CD4-positive, alpha-beta T cell treated with Interleukin-17A for 1 hour (primary cell): Measurements from ENCODE around the gene COQ10B.
A peak's percentile ranks its signal among the peaks of the same experiment; 100 is the strongest.
"Not testable (repeated sequence)": the region's sequence is repeated elsewhere in the genome, so short reads cannot be mapped to it uniquely, and the experiment has no call there.

Experiments used
- DNase-seq: peaks from one replicate; pipeline ENCODE4 v3.0.0-alpha.2; 2020

COQ10B gene

GRCh38 chr2:197453123-197453913, at the start of gene COQ10B:
TSS of gene COQ10B (plus strand) at chr2:197453552. CDS start at chr2:197453561, 9 bp downstream.
- DNase-seq: peak; percentile 99

- DNase-seq: no peak
Observed at GRCh38 chr2:197405582-197405981, 47.8 kb upstream of the COQ10B start.

DNA sequence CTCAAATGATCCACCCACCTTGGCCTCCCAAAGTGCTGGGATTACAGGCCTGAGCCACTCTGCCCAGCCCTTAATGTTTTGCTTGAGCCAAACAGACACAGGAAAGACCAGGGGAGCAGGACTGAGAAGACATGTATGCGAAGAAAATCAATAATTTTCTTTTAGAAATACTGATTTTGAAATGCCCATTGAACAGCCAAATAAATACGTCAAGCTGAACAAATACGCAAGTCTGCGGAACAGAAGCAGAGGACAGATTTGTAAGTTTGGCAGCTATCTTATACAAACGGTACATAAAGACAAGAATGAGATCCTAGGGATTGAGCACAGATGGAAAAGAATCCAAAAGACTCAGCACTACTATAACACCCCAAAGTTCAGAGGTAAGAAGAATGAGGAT, 39.3 kb upstream of the COQ10B start:
- DNase-seq: no peak

GRCh38 chr2:197414515-197414914, 38.8 kb upstream of the COQ10B start:
- DNase-seq: no peak

- no peak for DNase-seq
Observed at GRCh38 chr2:197416268-197416667, 37.1 kb upstream of the COQ10B start.

- no peak for DNase-seq
Observed at GRCh38 chr2:197419438-197419837, 33.9 kb upstream of the COQ10B start.

- DNase-seq: no peak
Observed at GRCh38 chr2:197423307-197423706, 30.0 kb upstream of the COQ10B start.

GRCh38 chr2:197425550-197425949, 27.8 kb upstream of the COQ10B start:
- no peak for DNase-seq

GRCh38 chr2:197426723-197427603, 26.4 kb upstream of the COQ10B start:
- DNase-seq: no peak

GRCh38 chr2:197427986-197428385, 25.4 kb upstream of the COQ10B start:
- no peak for DNase-seq

DNA sequence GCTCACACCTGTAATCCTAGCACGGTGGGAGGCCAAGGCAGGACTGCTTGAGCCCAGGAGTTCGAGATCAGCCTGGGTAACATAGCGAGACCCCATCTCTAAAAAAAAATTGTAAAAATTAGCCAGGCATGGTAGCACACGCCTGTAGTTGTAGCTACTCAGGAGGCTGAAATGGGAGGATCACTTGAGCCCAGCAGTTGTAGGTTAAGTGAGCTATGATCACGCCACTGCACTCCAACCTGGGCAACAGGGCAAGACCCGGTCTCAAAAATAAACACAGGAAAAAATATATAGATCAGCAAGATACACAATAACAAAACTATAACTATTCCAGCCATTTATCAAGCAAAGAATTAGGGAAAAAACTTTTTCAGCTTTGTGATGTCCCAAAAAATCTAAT, 21.5 kb upstream of the COQ10B start:
- DNase-seq: no peak

DNA sequence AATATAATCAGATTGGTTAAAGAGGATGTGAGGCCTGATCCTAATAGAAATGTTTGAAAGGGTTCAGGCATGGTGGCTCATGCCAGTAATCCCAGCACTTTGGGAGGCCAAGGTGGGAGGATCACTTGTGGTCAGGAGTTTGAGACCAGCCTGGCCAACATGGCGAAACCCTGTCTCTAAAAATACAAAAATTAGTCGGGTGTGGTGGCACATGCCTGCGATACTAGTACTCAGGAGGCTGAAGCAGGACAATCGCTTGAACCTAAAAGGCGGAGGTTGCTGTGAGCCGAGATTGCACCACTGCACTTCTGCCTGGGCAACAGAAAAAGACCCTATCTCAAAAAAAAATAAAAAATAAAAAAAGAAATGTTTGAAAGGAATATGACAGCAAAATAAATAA, 20.8 kb upstream of the COQ10B start:
- not testable (repeated sequence) for DNase-seq

GRCh38 chr2:197433780-197434438, 19.4 kb upstream of the COQ10B start:
- no peak for DNase-seq

DNA sequence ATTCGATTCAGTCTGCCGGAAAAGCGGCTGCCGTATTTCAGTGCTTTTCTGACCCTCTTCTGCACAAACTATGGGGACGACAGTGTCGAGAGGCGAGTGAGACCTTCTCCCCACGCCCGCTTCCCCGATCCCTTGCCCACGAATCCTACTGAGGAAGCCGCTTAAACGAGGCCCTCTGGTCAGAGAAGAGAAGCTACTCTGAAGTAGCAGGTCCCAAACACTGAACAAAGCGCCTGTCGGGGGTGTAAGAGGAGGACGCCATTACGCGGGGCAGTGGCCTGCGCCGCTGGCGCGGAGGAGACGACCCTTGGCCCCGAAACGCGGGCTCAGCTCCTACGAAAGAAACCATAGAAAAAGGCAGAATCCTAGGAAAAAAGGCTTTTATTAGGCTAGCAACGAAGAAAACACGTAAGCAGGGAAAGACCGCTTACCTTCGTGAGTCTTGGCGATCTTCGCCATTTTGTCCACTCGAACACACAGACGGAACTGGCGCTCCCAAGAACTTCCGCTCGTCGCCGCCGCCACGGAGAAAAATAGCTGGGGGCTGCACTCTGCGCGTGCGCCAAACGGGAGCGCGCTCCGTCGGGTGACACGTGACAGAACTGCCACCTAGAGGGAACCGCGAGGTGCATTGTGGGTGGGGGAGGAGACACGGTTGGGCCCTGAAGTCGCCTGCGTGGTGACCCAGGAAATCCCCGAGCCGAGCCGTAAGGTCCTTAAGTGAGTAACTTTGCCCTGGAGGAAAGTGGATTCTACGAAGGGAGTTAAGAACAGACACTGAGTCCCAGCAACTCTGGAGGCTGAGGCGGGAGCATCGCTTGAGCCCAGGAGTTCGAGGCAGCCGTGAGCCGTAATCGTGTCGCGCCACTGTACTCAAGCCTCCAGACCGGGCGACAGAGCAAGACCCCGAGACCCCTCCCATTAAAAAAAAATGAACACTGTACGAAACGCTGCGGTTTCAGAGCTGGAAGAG, 18.5 kb upstream of the COQ10B start, which contains the start of gene SF3B1:
Gene SF3B1, minus strand, starts transcription at position 488 of the 973 bp plus-strand sequence. Its CDS starts 29 bp downstream, at position 459.
- peak; percentile 99 for DNase-seq

DNA sequence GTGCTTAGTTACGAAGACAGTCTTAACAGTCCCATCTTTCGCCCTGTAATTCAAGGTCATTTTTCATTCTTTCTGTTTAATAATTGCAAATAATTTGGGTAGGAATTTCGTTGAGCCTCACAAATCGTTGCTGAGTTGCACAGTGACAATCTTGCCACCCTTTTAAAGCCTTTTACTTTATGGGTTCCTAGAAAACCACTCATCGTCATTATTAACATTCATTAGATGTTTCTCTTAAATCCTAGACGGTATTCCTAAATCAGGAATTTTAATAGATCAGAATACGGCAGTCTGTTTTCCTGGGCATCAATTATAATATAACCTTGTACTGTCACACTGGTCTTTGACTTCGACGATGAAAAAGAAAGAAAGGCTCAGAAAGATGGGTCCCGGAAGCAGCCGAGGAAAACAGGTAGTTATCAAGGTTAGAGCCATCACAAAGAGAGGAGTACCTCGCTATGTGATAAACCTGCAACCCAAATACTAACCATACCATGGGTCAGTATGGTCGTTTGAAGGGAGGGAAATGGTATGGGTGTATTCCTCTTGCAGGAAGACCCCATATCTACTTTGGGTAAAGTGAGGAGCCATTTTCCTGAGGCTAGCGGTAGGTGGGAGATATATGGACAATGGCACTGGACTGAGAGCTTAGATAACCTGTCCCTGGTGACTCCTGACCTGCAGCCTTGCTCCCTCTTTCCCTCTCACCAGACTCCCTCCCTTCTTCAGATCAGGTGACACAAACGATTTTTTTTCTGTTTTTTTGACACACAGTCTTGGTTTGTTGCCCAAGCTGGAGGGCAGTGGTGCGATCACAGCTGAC, 17.5 kb upstream of the COQ10B start:
- DNase-seq: no peak

DNA sequence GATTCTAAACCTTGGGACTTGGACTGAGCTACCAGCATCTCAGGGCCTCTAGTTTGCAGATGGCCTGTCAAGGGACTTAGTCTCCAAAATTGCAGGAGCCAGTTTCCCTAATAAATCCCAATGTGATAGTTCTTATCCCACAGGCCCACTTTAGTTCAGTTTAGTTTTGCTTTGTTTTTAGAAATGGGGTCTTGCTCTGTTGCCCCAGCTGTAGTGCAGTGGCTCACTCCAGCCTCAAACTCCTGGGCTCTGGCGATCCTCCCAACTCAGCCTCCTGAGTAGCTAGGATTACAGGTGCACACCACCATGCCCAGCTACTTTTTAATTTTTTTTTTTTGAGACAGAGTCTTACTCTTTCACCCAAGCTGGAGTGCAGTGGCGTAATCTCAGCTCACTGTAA, 16.0 kb upstream of the COQ10B start:
- no peak for DNase-seq

- no peak for DNase-seq
Observed at GRCh38 chr2:197442857-197443256, 10.5 kb upstream of the COQ10B start.

- DNase-seq: no peak
Observed at GRCh38 chr2:197445746-197446145, 7.6 kb upstream of the COQ10B start.

DNA sequence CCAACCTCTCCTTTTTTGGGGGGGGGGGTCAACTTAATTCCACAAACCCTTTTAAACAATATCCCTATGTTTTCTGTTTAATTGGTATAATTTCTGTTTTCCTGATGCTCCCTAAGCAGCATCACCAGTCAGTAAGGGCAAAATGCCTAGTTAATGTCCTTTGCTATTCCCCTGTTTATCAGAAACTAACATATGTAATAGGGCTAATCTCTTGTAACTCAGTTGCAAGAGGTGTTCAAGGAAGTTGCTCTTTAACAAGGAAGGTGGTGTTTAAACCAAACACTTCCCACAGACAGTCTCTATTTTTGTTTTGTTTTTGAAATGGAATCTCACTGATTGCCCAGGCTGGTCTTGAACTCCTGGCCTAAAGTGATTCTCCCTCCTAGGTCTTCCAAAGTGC, 6.5 kb upstream of the COQ10B start:
- DNase-seq: no peak

- no peak for DNase-seq
Observed at GRCh38 chr2:197450465-197450864, 2.9 kb upstream of the COQ10B start.

DNA sequence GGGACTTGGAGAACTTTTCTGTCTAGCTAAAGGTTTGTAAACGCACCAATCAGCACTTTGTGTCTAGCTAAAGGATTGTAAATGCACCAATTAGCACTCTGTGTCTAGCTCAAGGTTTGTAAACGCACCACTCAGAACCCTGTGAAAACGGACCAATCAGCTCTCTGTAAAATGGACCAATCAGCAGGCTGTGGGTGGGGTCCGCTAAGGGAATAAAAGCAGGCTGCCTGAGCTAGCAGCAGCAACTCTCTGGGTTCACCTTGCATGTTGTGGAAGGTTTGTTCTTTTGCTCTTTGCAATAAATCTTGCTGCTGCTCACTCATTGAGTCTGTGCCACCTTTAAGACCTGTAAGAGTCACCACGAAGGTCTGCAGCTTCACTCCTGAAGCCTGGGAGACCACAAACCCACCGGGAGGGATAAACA, 2.4 kb upstream of the COQ10B start:
- not testable (repeated sequence) for DNase-seq
